Vagina (tissue), 2 donors: Measurements from ENCODE around the gene JCAD.
A peak's percentile ranks its signal among the peaks of the same experiment; 100 is the strongest.

Experiments
- CTCF ChIP-seq, 3 experiments: fragments of 450-650 bp in 2 of 3; fragments of 200-600 bp in 1 of 3; sonication (generic) in 1 of 3; IDR thresholded peaks; one replicate each; pipeline ENCODE4 v1.5.1; 2017 to 2019; ENCODE audit warnings: antibody characterized with exemption in 3 of 3, mild to moderate bottlenecking in 2 of 3, moderate library complexity in 2 of 3
- POLR2A ChIP-seq, 2 donors: fragments of 450-650 bp; IDR thresholded peaks; one replicate each; pipeline ENCODE4 v1.6.1; 2017; ENCODE audit warnings: antibody characterized with exemption in 2 of 2, mild to moderate bottlenecking in 2 of 2, moderate library complexity in 2 of 2
- POLR2AphosphoS5 ChIP-seq, 2 donors: sonication (generic); formaldehyde crosslinking; IDR thresholded peaks; one replicate each; pipeline ENCODE4 v1.9.0; 2017; ENCODE audit warnings: antibody characterized with exemption in 2 of 2, mild to moderate bottlenecking in 2 of 2, low read depth in 1 of 2; ENCODE audit not compliant: insufficient read depth in 1 of 2

GRCh38 chr10:30058570-30059132 is 735 bp downstream of the JCAD start:
- TF ChIP-seq POLR2AphosphoS5 (IDR thresholded peaks at IDR 0.05; ENCODE audit: insufficient read depth in 1 of 2, low read depth in 1 of 2) (peak in 1 of 2 donors; percentile 39), CTCF (IDR thresholded peaks at IDR 0.05) (no peak), POLR2A (IDR thresholded peaks at IDR 0.05) (no peak)
